Fibroblast of lung (primary cell): ENCODE measurements around the gene RAB3IP. TPM values are rescaled to one million over a fixed set of nuclear protein-coding genes. Genes with fewer than 3 reads are reported as not detected.
"Not testable (repeated sequence)": the region's sequence is repeated elsewhere in the genome, so short reads cannot be mapped to it uniquely, and the experiment has no call there.

Experiments
- DNase-seq, 2 donors: peaks; one replicate each; pipeline versions ENCODE4 v3.0.0 to v3.0.0-alpha.2; 2010; ENCODE audit warnings: low read depth in 2 of 2
- H2AFZ ChIP-seq: 2 replicates; pipeline ENCODE4 v1.5.1; 2012; ENCODE audit warnings: low read length, control low read depth, inconsistent platforms
- H3K27ac ChIP-seq: 2 replicates; pipeline ENCODE4 v1.5.1; 2011; ENCODE audit warnings: low read length, control low read depth; ENCODE audit not compliant: insufficient read depth
- H3K27me3 ChIP-seq: 2 replicates; pipeline ENCODE4 v1.5.1; 2011; ENCODE audit warnings: mild to moderate bottlenecking, low read length; ENCODE audit not compliant: control insufficient read depth, insufficient read depth
- H3K36me3 ChIP-seq: 2 replicates; pipeline ENCODE4 v1.5.1; 2011; ENCODE audit warnings: low read length; ENCODE audit not compliant: control insufficient read depth, insufficient read depth
- H3K4me1 ChIP-seq: 2 replicates; pipeline ENCODE4 v1.5.1; 2011; ENCODE audit warnings: low read length; ENCODE audit not compliant: control insufficient read depth, insufficient read depth; ENCODE audit errors: extremely low read depth
- H3K4me2 ChIP-seq: 2 replicates; pipeline ENCODE4 v1.5.1; 2011; ENCODE audit warnings: low read length, control low read depth; ENCODE audit not compliant: insufficient read depth; ENCODE audit errors: extremely low read depth
- H3K4me3 ChIP-seq, 4 experiments: fragments of 200-600 bp in 1 of 4; sonication (generic) in 1 of 4; replicated peaks in 1 of 4; 2 replicates each; pipeline ENCODE4 v1.5.1; 2011 to 2016; ENCODE audit warnings: low read length in 4 of 4, low read depth in 3 of 4, mild to moderate bottlenecking in 3 of 4, control low read depth in 2 of 4, inconsistent platforms in 1 of 4, mixed read lengths in 1 of 4; ENCODE audit not compliant: insufficient read depth in 1 of 4; ENCODE audit errors: control extremely low read depth in 1 of 4
- H3K79me2 ChIP-seq: 2 replicates; pipeline ENCODE4 v1.5.1; 2012; ENCODE audit warnings: mild to moderate bottlenecking, low read length, inconsistent platforms; ENCODE audit not compliant: control insufficient read depth, insufficient read depth
- H3K9ac ChIP-seq: 2 replicates; pipeline ENCODE4 v1.5.1; 2011; ENCODE audit warnings: mild to moderate bottlenecking, low read length, control low read depth; ENCODE audit not compliant: insufficient read depth
- H3K9me3 ChIP-seq: 2 replicates; pipeline ENCODE4 v1.5.1; 2012; ENCODE audit warnings: low read depth, low read length; ENCODE audit not compliant: control insufficient read depth, insufficient read depth
- H4K20me1 ChIP-seq: 2 replicates; pipeline ENCODE4 v1.5.1; 2011; ENCODE audit warnings: low read length; ENCODE audit not compliant: control insufficient read depth, insufficient read depth; ENCODE audit errors: extremely low read depth
- CTCF ChIP-seq, 2 donors: IDR thresholded peaks in 1 of 2; conservative IDR thresholded peaks in 1 of 2; 1 replicate in 1 of 2; 2 replicates in 1 of 2; pipeline ENCODE4 v1.5.1; 2011 to 2012; ENCODE audit warnings: low read length in 2 of 2, control low read depth in 1 of 2, inconsistent platforms in 1 of 2, low read depth in 1 of 2, mild to moderate bottlenecking in 1 of 2
- EZH2 ChIP-seq: IDR thresholded peaks from 2 replicates; pipeline ENCODE4 v1.5.1; 2012; ENCODE audit warnings: low read length, control low read depth, mild to moderate bottlenecking; ENCODE audit errors: missing control alignments
- polyA plus RNA-seq, 2 donors: library from polyadenylated mRNA; depleted of rRNA in 1 of 2; stranded (reverse) in 1 of 2; unstranded in 1 of 2; fragments of >200 nt; gene quantifications; 2 replicates each; pipeline ENCODE4 v1.2.1, GENCODE V29; 2011 to 2012; ENCODE audit warnings: missing spikeins in 1 of 2
- total RNA-seq: library from RNA; depleted of rRNA; stranded (reverse); fragments of >200 nt; gene quantifications from 2 replicates; pipeline ENCODE4 v1.2.1, GENCODE V29; 2014

The RAB3IP gene
- total and polyA plus RNA-seq, 2 donors (not counting 1 experiment from before 2014, with no cell fraction given), result 2.0 to 6.3 TPM

GRCh38 chr12:69758105-69758504, 19.4 kb downstream of the RAB3IP start:
- Histone ChIP-seq H3K4me2 (no peak overlapping the region), H3K9me3 (no peaks in the 10 kb centered on the region), H2AFZ (no peak overlapping the region), H3K4me1 (no peaks in the 10 kb centered on the region), H3K9ac (no peak overlapping the region), H3K27me3 (no peaks in the 10 kb centered on the region), H4K20me1 (no peaks in the 10 kb centered on the region), H3K4me3 (no peak overlapping the region), H3K36me3 (no peaks in the 10 kb centered on the region), H3K79me2 (no peaks in the 10 kb centered on the region), H3K27ac (no peak overlapping the region)
- no peak for TF ChIP-seq EZH2
- no peak for TF ChIP-seq CTCF (conservative IDR thresholded peaks at IDR 0.05 in 1 of 2, IDR thresholded peaks at IDR 0.05 in 1 of 2; ENCODE audit: low read depth in 1 of 2, low read length in 2 of 2)
- DNase-seq, result no peak

- H4K20me1 ChIP-seq, H3K4me2 ChIP-seq, H3K4me3 ChIP-seq, H3K27ac ChIP-seq, H3K36me3 ChIP-seq, DNase-seq, H3K27me3 ChIP-seq, H3K79me2 ChIP-seq, H3K9me3 ChIP-seq, H2AFZ ChIP-seq, H3K4me1 ChIP-seq, H3K9ac ChIP-seq: not testable (repeated sequence)
These were observed 20.9 kb downstream of the RAB3IP start for GRCh38 chr12:69759581-69759980.

- Histone ChIP-seq H3K27me3 (no peaks in the 10 kb centered on the region), H3K4me2 (no peak overlapping the region), H3K79me2 (no peaks in the 10 kb centered on the region)
These were observed 26.9 kb downstream of the RAB3IP start for GRCh38 chr12:69765515-69765914.

More at GRCh38 chr12:69765515-69765914, 26.9 kb downstream of the RAB3IP start:
- Histone ChIP-seq H4K20me1 (no peaks in the 10 kb centered on the region), H3K9me3 (no peaks in the 10 kb centered on the region), H3K36me3 (no peaks in the 10 kb centered on the region), H2AFZ (no peak overlapping the region), H3K4me3 (no peak overlapping the region), H3K4me1 (no peaks in the 10 kb centered on the region), H3K9ac (no peak overlapping the region), H3K27ac (no peak overlapping the region)
- no peak for DNase-seq
- TF ChIP-seq EZH2, result no peak
- TF ChIP-seq CTCF (conservative IDR thresholded peaks at IDR 0.05 in 1 of 2, IDR thresholded peaks at IDR 0.05 in 1 of 2; ENCODE audit: low read depth in 1 of 2, low read length in 2 of 2), result no peak
